OCI-LY1 (cell line): Measurements from ENCODE around the gene C15orf40.

ENCODE experiments used
- EZH2 ChIP-seq: fragments of 200-600 bp; sonication (generic), shearing (Covaris generic); IDR thresholded peaks from 2 replicates; pipeline ENCODE4 v1.8.0; 2017; ENCODE audit warnings: borderline replicate concordance, mixed run types, mild to moderate bottlenecking, antibody characterized with exemption, low read length, moderate library complexity, mixed read lengths
- TF ChIP-seq, protein P1 (sequence below): fragments of 200-600 bp; sonication (generic), shearing (Covaris generic); IDR thresholded peaks from 2 replicates; pipeline ENCODE4 v1.5.1; 2017; ENCODE audit warnings: mild to moderate bottlenecking, antibody characterized with exemption, low read length, moderate library complexity, mixed read lengths

DNA sequence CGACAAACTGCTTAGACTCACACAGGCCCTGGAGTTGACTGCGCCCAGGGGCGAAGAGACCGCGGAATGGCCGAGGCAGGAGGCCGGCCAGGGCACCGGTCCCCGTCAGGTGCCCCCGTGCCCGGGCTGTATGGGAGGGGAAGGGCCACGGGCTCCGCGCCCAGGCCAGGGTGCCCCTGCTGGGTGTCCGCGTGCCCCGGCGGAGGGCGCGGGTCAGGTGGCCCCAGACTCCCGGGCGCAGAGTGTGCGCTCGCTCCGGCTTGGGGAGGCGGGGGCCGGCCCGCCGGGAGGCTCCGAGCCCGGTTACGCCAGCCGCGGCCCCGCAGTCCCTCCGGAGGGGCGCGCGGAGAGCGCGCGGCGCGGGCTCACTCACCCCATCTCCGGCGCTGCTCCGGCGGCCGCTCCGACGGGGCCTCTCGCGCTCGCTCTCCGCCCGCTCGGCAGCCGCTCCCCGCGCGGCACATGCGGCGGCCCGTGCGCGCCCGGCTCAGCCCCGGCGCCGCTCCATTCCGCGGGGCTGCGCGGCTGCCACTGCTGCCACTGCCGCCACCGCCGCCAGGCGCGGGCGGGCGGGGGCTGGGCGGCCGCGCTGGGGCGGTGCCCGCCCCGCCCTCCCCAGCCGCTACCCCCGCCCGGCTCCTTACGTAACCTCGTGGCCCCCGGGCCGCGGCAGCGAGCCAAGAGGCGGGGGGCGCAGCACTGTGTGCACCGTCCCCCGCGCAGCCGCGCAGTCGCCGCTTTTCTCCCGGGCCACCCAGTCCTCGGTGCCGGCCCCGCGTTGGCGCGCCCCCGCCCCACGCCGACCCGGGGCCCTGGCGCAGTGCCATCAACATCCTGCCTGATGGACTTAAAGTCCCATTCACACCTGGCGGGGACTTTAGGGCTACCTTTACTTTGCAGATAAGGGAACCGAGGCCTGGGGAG lies 59.0 kb downstream of the C15orf40 start, which contains the start of gene HOMER2:
- TF ChIP-seq, protein P1, sequence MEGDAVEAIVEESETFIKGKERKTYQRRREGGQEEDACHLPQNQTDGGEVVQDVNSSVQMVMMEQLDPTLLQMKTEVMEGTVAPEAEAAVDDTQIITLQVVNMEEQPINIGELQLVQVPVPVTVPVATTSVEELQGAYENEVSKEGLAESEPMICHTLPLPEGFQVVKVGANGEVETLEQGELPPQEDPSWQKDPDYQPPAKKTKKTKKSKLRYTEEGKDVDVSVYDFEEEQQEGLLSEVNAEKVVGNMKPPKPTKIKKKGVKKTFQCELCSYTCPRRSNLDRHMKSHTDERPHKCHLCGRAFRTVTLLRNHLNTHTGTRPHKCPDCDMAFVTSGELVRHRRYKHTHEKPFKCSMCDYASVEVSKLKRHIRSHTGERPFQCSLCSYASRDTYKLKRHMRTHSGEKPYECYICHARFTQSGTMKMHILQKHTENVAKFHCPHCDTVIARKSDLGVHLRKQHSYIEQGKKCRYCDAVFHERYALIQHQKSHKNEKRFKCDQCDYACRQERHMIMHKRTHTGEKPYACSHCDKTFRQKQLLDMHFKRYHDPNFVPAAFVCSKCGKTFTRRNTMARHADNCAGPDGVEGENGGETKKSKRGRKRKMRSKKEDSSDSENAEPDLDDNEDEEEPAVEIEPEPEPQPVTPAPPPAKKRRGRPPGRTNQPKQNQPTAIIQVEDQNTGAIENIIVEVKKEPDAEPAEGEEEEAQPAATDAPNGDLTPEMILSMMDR = no peak
- TF ChIP-seq EZH2 = no peak
